Epithelial cell of esophagus (primary cell): ENCODE data around the gene SPEN.
"Not testable (repeated sequence)": the region's sequence is repeated elsewhere in the genome, so short reads cannot be mapped to it uniquely, and the experiment has no call there.

Experiments
- DNase-seq: peaks from one replicate; pipeline ENCODE4 v3.0.0; 2010; ENCODE audit warnings: low read depth
- H3K4me3 ChIP-seq: 2 replicates; pipeline ENCODE4 v1.5.1; 2011; ENCODE audit warnings: mild to moderate bottlenecking, low read length, control low read depth
- TF ChIP-seq, protein P1 (sequence below): IDR thresholded peaks from 2 replicates; pipeline ENCODE4 v1.5.1; 2011; ENCODE audit warnings: low read depth, mild to moderate bottlenecking, low read length, control low read depth, inconsistent platforms; ENCODE audit not compliant: insufficient read depth; ENCODE audit errors: missing control alignments

SPEN gene

DNA sequence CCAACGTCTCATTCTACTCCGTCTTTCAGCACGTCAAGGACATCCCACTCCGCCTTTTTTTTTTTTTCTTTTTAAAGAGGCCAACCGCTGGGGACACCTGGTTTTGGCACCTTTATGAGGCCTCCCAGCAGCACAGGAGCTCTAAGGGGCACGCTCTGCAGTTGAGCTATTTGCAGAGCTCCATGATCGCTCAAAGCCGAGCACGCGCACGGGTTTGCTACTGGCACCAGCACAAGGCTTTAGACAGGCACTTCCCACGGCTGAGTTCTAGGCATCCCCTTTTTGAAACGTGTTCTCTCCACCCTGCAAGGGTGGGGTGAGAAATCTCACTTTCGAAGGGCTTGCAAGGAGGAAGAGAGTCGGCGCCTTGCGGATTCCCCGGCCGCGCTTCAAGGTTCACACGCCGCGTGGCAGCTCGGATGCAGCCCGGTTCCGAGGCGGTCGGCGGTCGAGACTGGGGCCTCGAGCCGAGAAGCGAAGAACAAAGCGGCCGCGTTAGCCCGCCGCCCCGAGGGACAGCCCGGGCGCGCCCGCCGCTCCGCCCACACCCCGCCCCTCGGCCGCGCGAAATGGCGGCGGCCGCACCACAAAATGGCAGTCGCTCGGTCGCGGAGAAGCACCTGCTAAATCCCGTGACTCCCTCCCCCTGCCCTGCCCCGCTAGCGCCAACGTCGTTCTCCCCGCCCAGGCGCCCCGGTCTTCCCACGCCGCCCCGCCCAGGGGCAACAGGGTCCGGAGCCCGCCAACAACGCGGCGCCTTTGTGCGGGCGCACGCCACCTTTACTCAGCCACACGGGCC lies 12.9 kb upstream of the SPEN start:
- peak; percentile 92 for DNase-seq
- TF ChIP-seq, protein P1, sequence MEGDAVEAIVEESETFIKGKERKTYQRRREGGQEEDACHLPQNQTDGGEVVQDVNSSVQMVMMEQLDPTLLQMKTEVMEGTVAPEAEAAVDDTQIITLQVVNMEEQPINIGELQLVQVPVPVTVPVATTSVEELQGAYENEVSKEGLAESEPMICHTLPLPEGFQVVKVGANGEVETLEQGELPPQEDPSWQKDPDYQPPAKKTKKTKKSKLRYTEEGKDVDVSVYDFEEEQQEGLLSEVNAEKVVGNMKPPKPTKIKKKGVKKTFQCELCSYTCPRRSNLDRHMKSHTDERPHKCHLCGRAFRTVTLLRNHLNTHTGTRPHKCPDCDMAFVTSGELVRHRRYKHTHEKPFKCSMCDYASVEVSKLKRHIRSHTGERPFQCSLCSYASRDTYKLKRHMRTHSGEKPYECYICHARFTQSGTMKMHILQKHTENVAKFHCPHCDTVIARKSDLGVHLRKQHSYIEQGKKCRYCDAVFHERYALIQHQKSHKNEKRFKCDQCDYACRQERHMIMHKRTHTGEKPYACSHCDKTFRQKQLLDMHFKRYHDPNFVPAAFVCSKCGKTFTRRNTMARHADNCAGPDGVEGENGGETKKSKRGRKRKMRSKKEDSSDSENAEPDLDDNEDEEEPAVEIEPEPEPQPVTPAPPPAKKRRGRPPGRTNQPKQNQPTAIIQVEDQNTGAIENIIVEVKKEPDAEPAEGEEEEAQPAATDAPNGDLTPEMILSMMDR = no peak
- peak overlapping the region; percentile 87 for H3K4me3 ChIP-seq

DNA sequence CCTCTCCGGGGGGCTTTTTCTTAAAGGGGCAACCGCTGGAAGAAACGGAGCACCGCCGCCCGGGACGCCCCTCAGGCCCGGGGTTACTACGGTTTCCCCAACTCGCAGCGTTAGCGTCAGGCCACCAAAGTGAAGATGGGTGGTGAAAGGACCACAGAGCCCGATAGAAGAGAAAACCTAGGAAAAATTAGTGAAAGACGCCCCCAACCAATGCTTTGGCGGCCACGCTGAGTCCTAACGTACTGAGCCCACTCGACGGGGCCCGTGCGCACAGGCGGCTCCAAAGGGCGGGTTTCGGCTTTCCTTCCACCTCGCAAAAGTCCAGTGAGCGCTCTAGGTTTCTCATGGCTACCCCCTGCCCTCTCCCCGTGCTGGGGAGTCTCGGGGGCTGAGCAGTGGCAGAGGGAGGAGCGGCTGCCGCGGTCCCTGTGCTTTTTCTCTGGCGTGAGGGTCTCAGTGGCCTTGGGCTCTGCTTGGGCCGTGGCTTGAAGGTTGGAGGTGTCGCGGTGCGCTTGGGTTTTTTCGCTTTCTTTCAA lies 12.2 kb upstream of the SPEN start:
- H3K4me3 ChIP-seq = peak overlapping the region; percentile 87
- peak; percentile 30 for DNase-seq
- TF ChIP-seq, protein P1 = no peak

DNA sequence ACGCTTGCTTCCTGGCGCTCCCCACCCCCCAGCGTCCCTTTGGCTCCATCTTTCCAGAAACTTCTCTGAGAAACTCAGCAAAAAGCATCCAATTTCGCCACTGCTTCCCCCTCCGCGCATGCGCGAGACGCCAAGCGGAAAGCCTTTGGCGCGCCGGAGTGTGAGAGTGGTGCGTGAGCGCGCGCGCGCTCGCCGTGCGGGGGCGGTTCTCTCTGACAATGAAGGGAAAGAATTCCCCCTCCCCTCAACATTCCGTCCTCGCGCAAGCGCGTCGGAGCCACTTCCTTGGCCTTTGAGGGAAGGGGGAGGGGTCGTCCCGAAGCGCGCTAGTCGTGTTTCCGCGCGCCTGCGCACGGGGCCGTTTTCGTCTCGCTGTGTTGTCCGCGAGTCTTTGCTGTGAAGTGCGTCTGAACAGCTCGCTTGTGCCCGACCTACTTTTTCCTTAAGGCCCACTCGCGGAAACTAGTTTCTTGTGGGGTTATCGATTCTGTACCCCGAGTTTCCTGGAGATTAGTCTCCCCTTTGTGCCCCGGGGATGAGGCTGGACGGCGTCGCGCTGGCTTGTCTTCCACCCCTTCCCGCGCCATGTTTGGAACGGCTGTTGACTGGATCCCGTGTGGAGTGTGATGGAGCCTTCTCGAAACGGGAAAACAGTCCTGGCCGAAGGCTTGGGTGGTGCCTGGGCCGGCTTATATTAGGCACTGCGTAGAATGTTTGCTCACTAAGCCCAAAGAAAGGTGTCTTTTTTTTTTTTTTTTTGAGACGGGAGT lies 11.6 kb upstream of the SPEN start:
- TF ChIP-seq, protein P1 = no peak

DNA sequence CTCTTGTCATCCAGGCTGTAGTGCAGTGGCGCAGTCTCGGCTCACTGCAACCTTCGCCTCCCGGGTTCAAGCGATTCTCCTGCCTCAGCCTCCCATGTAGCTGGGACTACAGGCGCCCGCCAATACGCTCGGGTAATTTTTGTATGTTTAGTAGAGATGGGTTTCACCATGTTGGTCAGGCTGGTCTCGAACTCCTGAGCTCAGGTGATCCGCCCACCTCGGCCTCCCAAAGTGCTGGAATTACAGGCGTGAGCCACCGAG lies 11.1 kb upstream of the SPEN start:
- peak overlapping the region; percentile 75 for H3K4me3 ChIP-seq
- DNase-seq = not testable (repeated sequence)

More for the DNA sequence above, 11.6 kb upstream of the SPEN start:
- DNase-seq = peak; percentile 99
- peak overlapping the region; percentile 87 for H3K4me3 ChIP-seq

DNA sequence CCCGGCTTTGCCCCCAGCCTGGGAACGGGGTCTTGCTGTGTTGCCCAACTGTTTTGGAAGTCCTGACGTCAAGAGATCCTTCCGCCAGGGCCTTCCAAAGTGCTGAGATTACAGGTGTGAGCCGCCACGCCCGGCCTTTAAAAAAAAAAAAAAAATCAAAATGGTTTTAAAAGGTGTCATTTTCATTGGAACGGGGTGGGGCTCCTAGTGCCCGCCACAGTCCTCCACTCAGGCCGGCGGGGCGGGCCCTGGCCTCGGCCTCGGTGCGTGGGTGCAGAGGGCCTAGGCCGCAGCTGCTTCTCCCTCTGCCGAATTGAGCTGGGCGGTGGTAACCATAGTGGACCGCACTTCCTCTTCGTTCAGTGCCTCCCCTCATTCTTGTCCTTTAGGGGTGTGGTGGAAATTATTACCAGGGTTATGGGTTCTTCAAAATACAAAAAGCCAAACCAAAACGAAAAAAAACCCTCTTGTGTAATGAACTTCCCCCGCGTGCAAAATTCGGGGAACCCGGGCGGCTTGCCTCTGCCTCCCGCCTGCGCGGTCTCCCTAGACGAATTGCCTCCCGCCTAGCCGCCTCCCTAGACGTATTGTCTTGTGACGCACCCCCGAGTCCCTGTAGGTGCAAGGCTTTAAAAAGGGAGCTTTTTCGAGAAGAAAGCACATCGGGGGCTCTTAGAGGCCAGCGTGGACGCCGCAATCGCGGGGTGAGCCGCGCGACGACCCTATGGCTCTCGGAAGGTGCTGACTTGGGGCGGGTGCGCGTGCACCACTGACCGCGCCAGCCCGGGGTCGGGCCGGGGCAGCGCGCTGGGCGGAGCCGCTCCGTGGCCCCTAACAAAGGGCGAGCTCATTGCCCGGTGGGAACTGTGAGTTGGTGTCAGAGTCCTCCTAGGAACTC lies 10.5 kb upstream of the SPEN start:
- no peak for DNase-seq
- no peak overlapping the region for H3K4me3 ChIP-seq
- TF ChIP-seq, protein P1 = no peak

DNA sequence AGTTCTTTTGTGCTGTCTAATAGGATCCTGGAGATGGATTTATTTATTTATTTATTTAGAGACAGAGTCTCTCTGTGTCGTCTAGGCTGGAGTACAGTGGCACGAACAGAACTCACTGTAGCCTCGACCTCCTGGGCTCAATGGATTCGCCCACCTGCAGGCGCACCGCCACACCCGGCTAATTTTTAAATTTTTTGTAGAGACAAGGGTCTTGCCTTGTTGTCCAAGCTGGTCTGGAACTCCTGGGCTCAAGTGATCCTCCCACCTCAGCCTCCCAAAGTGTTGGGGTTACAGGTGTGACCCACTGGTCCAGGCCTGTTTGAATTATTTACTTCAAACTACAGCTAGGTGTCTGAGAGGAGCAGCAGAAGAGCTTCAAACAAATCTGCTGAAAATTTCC lies 9.6 kb upstream of the SPEN start:
- no peak overlapping the region for H3K4me3 ChIP-seq
- DNase-seq = no peak
- TF ChIP-seq, protein P1 = no peak

DNA sequence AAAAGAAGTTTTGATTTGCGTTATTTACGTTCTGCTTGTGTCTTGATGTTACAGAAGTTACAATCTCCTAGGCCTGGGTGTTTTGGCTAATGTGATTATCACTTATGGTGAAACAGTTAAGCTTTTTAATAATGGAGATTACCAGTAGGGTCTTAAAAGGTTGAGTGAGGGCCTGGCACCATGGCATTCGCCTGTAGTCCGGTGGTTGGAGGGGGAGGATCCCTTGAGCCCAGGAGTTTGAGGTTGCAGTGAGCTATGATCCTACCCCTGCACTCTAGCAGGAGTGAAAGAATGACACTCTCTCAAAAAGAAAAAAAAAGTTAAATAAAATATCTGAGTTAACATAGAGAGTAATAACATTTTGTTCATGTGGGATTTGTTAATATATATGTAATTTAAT lies 8.8 kb upstream of the SPEN start:
- TF ChIP-seq, protein P1 = no peak
- no peak overlapping the region for H3K4me3 ChIP-seq
- no peak for DNase-seq
